SK-N-MC (cell line): ENCODE results near the gene EWSR1.

Experiments
- DNase-seq: peaks from one replicate; pipeline ENCODE4 v3.0.0-alpha.2; 2011; ENCODE audit warnings: low read depth, low spot score
- H3K27ac ChIP-seq: fragments of 200-600 bp; sonication (generic); 2 replicates; pipeline ENCODE4 v1.5.1; 2016; ENCODE audit warnings: mixed run types
- H3K36me3 ChIP-seq: fragments of 200-600 bp; sonication (generic); 2 replicates; pipeline ENCODE4 v1.6.1; 2017; ENCODE audit warnings: antibody characterized with exemption, low read length, mixed read lengths; ENCODE audit not compliant: insufficient read depth
- H3K4me3 ChIP-seq: fragments of 200-600 bp; sonication (generic); 2 replicates; pipeline ENCODE4 v1.5.1; 2016
- H3K9ac ChIP-seq: fragments of 200-600 bp; sonication (generic); 2 replicates; pipeline ENCODE4 v1.8.0; 2017; ENCODE audit warnings: mixed run types, mixed read lengths; ENCODE audit not compliant: insufficient read length
- H3K9me3 ChIP-seq: fragments of 200-600 bp; sonication (generic); 2 replicates; pipeline ENCODE4 v1.6.1; 2017; ENCODE audit warnings: low read depth, mild to moderate bottlenecking, antibody characterized with exemption, low read length, moderate library complexity, mixed read lengths
- EZH2 ChIP-seq: fragments of 200-600 bp; sonication (generic); IDR thresholded peaks from one replicate; pipeline ENCODE4 v1.6.1; 2017; ENCODE audit warnings: antibody characterized with exemption
- FOXP2 ChIP-seq: optimal IDR thresholded peaks from 2 replicates; pipeline ENCODE3; 2011; ENCODE audit warnings: mild to moderate bottlenecking, moderate library complexity; ENCODE audit not compliant: insufficient read depth; ENCODE audit errors: extremely low read length, control extremely low read depth
- POLR2AphosphoS5 ChIP-seq: IDR thresholded peaks from 2 replicates; pipeline ENCODE4 v1.6.1; 2012; ENCODE audit warnings: mild to moderate bottlenecking, low read depth, low read length, borderline replicate concordance

Gene EWSR1

DNA sequence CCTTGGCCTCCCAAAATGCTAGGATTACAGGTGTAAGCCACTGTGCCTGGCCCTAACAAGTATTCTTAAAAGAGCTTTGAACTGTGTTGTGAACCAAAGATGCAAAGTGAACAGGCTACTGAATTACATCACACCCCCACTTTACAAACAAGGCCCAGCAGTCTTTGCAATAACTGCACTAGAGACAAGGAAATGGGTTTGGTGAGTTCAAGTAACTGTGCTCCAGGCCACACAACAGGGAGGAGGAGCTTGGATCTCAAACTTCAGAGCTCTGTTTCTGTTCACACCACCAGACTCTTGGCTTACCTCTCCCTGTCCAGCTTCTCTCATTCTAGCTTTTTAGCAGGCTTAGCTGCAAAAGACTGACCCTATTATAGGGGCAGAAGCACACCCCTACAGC, 77.9 kb downstream of the EWSR1 start:
- peaks cover 44% of the 10 kb centered on the region; the same call in 1 of the 2 replicates for H3K36me3 ChIP-seq
- TF ChIP-seq FOXP2 (no peak), POLR2AphosphoS5 (no peak), EZH2 (no peak)
- H3K4me3 ChIP-seq: no peak overlapping the region
- H3K9ac ChIP-seq: no peak overlapping the region
- DNase-seq: no peak
- no peaks in the 10 kb centered on the region for H3K9me3 ChIP-seq
- no peak overlapping the region for H3K27ac ChIP-seq

DNA sequence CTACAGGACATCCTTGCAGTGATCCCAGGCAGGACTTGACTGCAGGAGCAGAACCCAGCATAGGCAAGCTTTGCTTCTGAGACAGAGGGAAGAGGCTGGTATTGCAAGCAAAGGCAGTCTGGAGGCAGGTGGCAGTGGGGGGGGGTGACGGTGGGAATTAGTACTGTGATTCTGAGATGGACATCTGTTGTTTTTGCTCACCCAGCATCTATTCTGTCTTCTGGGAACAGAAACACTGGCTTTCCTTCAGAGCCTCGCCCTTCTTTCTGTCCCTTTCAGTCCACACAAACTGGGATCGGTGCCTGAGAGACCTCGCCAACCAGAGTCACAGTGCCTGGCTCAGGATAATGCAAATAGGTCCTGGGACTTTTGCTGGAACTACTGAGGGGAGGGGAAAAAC, 78.6 kb downstream of the EWSR1 start:
- Histone ChIP-seq H3K9ac (no peak overlapping the region), H3K36me3 (peaks cover 45% of the 10 kb centered on the region; the same call in 1 of the 2 replicates), H3K27ac (no peak overlapping the region), H3K4me3 (no peak overlapping the region), H3K9me3 (no peaks in the 10 kb centered on the region)
- no peak for DNase-seq
- TF ChIP-seq FOXP2 (no peak), EZH2 (no peak), POLR2AphosphoS5 (no peak)

DNA sequence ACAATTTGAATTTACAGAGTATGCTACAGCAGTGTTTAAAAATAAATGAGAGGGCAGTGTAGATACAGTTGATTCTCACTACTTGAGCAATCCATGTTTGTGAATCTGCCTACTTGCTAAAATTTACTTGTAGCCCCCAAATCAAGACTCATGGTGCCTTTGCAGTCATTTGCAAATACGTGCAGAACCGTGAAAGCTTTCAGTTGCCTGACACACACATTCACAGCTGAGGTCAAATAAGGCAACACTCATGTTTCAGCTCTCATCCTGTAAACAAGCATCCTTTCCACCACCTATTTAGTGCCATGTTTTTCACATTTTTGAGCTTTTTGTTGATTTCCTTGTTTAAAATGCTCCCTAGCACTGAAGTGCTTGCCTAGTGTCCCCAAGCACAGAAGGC, 80.0 kb downstream of the EWSR1 start:
- no peak for TF ChIP-seq EZH2
- no peak for TF ChIP-seq FOXP2
- TF ChIP-seq POLR2AphosphoS5: no peak
- Histone ChIP-seq H3K9ac (no peak overlapping the region), H3K9me3 (no peaks in the 10 kb centered on the region), H3K36me3 (peaks cover 50% of the 10 kb centered on the region; the same call in 1 of the 2 replicates), H3K27ac (no peak overlapping the region), H3K4me3 (no peak overlapping the region)
- DNase-seq: no peak

DNA sequence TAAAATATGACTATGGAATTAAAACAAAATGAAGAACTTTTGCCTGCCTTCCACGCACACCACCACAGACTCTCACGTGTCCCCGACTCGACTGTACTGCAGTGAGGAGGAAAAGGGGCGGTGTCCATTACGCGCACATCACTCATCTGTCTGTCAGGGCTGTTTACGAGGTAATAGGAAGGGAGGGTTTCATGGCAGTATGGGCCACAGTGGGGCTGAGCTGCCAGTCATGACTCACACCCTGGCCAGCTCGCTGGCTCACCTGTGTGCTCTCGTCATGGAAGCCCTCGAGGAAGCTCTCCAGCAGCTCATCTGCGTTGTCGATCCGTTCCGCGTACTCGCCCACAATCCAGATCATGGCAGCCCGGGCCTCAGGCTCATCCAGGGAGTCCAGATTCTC, 80.9 kb downstream of the EWSR1 start:
- no peak overlapping the region for H3K27ac ChIP-seq
- peaks cover 60% of the 10 kb centered on the region; the same call in 1 of the 2 replicates for H3K36me3 ChIP-seq
- H3K9ac ChIP-seq: no peak overlapping the region
- no peak for DNase-seq
- no peak overlapping the region for H3K4me3 ChIP-seq
- TF ChIP-seq POLR2AphosphoS5 (no peak), EZH2 (no peak), FOXP2 (no peak)
- no peaks in the 10 kb centered on the region for H3K9me3 ChIP-seq
